Lung microvascular endothelial cell (primary cell): Measurements from ENCODE around the gene GCHFR. TPM values are rescaled to one million over a fixed set of nuclear protein-coding genes. Genes with fewer than 3 reads are reported as not detected.
A peak's percentile ranks its signal among the peaks of the same experiment; 100 is the strongest.

Experiments used
- DNase-seq, 2 donors: peaks; one replicate each; pipeline versions ENCODE4 v3.0.0 to v3.0.0-alpha.2; 2010; ENCODE audit warnings: low read depth in 2 of 2
- total RNA-seq: library from RNA; depleted of rRNA; stranded (reverse); fragments of >200 nt; gene quantifications from 2 replicates; pipeline ENCODE4 v1.2.1, GENCODE V29; 2014

The GCHFR gene
- 17.5 and 20.7 TPM in 2 replicates for total RNA-seq

- DNase-seq: peak; percentile 63 to 82
Measured at GRCh38 chr15:40763801-40764628, at the start of gene GCHFR. GCHFR (plus strand) TSS chr15:40764068; CDS start chr15:40764181, 113 bp downstream.

GRCh38 chr15:40714144-40714543, 49.7 kb upstream of the GCHFR start:
- no peak for DNase-seq

- no peak for DNase-seq
Measured at GRCh38 chr15:40716165-40716564, 47.7 kb upstream of the GCHFR start.

GRCh38 chr15:40721701-40722100, 42.2 kb upstream of the GCHFR start:
- DNase-seq: peak; percentile 32 to 93

GRCh38 chr15:40722354-40722753, 41.5 kb upstream of the GCHFR start:
- no peak for DNase-seq

- DNase-seq: peak in 1 of 2 donors; percentile 18
Measured at GRCh38 chr15:40722934-40723333, 40.9 kb upstream of the GCHFR start.

- no peak for DNase-seq
Measured at GRCh38 chr15:40723919-40724318, 39.9 kb upstream of the GCHFR start.

GRCh38 chr15:40731034-40731433, 32.8 kb upstream of the GCHFR start:
- DNase-seq: peak; percentile 62 to 75

- DNase-seq: peak in 1 of 2 donors; percentile 11
Measured at GRCh38 chr15:40736575-40736974, 27.3 kb upstream of the GCHFR start.

GRCh38 chr15:40737048-40737447, 26.8 kb upstream of the GCHFR start:
- DNase-seq: peak in 1 of 2 donors; percentile 64

- DNase-seq: no peak
Measured at GRCh38 chr15:40739047-40739446, 24.8 kb upstream of the GCHFR start.

- DNase-seq: no peak
Measured at GRCh38 chr15:40739854-40740253, 24.0 kb upstream of the GCHFR start.

GRCh38 chr15:40743485-40743901, 20.4 kb upstream of the GCHFR start:
- no peak for DNase-seq

GRCh38 chr15:40743921-40744814, 19.7 kb upstream of the GCHFR start:
- DNase-seq: peak in 1 of 2 donors; percentile 58

GRCh38 chr15:40744815-40745152, 19.1 kb upstream of the GCHFR start:
- no peak for DNase-seq

- DNase-seq: no peak
Measured at GRCh38 chr15:40746916-40747418, 16.9 kb upstream of the GCHFR start.

- DNase-seq: no peak
Measured at GRCh38 chr15:40747685-40748631, 15.9 kb upstream of the GCHFR start.

GRCh38 chr15:40749151-40749630, 14.7 kb upstream of the GCHFR start:
- DNase-seq: no peak

- no peak for DNase-seq
Measured at GRCh38 chr15:40750885-40751284, 13.0 kb upstream of the GCHFR start.

GRCh38 chr15:40751745-40752144, 12.1 kb upstream of the GCHFR start:
- DNase-seq: no peak

- peak; percentile 39 to 42 for DNase-seq
Measured at GRCh38 chr15:40754574-40754882, 9.3 kb upstream of the GCHFR start.
